ENCODE data around the gene DLG5.

DLG5 gene

GRCh38 chr10:77800738-77801266, 125.8 kb downstream of the DLG5 start:
- TF ChIP-seq CTCF (IDR thresholded peaks at IDR 0.05; ENCODE audit: insufficient read depth, low read length, poor library complexity, severe bottlenecking) = no peak
- Histone ChIP-seq H3K4me3 (replicated peaks; ENCODE audit: low read depth, low read length) (no peak overlapping the region), H3K36me3 (ENCODE audit: control insufficient read depth, insufficient read depth, low read length) (peaks cover 9% of the 10 kb centered on the region), H3K27me3 (replicated peaks; ENCODE audit: control insufficient read depth, insufficient read depth, low read length) (no peaks in the 10 kb centered on the region)
- no peak for DNase-seq (ENCODE audit: extremely low read depth, insufficient read length)

GRCh38 chr10:77800320-77800719, 126.2 kb downstream of the DLG5 start:
- no peak overlapping the region for H3K4me3 ChIP-seq (replicated peaks; ENCODE audit: low read depth, low read length)
- DNase-seq (ENCODE audit: extremely low read depth, insufficient read length) = no peak
- peaks cover 9% of the 10 kb centered on the region for H3K36me3 ChIP-seq (ENCODE audit: control insufficient read depth, insufficient read depth, low read length)
- TF ChIP-seq CTCF (IDR thresholded peaks at IDR 0.05; ENCODE audit: insufficient read depth, low read length, poor library complexity, severe bottlenecking) = no peak
- H3K27me3 ChIP-seq (replicated peaks; ENCODE audit: control insufficient read depth, insufficient read depth, low read length) = no peaks in the 10 kb centered on the region

- Histone ChIP-seq H3K4me3 (replicated peaks; ENCODE audit: low read depth, low read length) (no peak overlapping the region), H3K27me3 (replicated peaks; ENCODE audit: control insufficient read depth, insufficient read depth, low read length) (no peaks in the 10 kb centered on the region), H3K36me3 (ENCODE audit: control insufficient read depth, insufficient read depth, low read length) (peaks cover 8% of the 10 kb centered on the region)
- no peak for TF ChIP-seq CTCF (IDR thresholded peaks at IDR 0.05; ENCODE audit: insufficient read depth, low read length, poor library complexity, severe bottlenecking)
- DNase-seq (ENCODE audit: extremely low read depth, insufficient read length) = no peak
These were observed 127.2 kb downstream of the DLG5 start for GRCh38 chr10:77799352-77799751.

- Histone ChIP-seq H3K27me3 (replicated peaks; ENCODE audit: control insufficient read depth, insufficient read depth, low read length) (no peaks in the 10 kb centered on the region), H3K36me3 (ENCODE audit: control insufficient read depth, insufficient read depth, low read length) (peaks cover 8% of the 10 kb centered on the region), H3K4me3 (replicated peaks; ENCODE audit: low read depth, low read length) (no peak overlapping the region)
- no peak for DNase-seq (ENCODE audit: extremely low read depth, insufficient read length)
- no peak for TF ChIP-seq CTCF (IDR thresholded peaks at IDR 0.05; ENCODE audit: insufficient read depth, low read length, poor library complexity, severe bottlenecking)
These were observed 127.6 kb downstream of the DLG5 start for GRCh38 chr10:77798940-77799339.

GRCh38 chr10:77796311-77796915, 130.1 kb downstream of the DLG5 start:
- TF ChIP-seq CTCF (IDR thresholded peaks at IDR 0.05; ENCODE audit: insufficient read depth, low read length, poor library complexity, severe bottlenecking) = no peak
- H3K36me3 ChIP-seq (ENCODE audit: control insufficient read depth, insufficient read depth, low read length) = peaks cover 10% of the 10 kb centered on the region
- H3K4me3 ChIP-seq (replicated peaks; ENCODE audit: low read depth, low read length) = no peak overlapping the region
- no peak for DNase-seq (ENCODE audit: extremely low read depth, insufficient read length)
- no peaks in the 10 kb centered on the region for H3K27me3 ChIP-seq (replicated peaks; ENCODE audit: control insufficient read depth, insufficient read depth, low read length)

Data from GM06990 (cell line).